HepG2 (cell line): ENCODE data around the gene CD7. TPM values are rescaled to one million over a fixed set of nuclear protein-coding genes. Genes with fewer than 3 reads are reported as not detected.

Experiments used
- BRCA1 ChIP-seq: sonication (generic); formaldehyde crosslinking; IDR thresholded peaks from 2 replicates; pipeline ENCODE4 v1.4.0; 2020; ENCODE audit warnings: missing genetic modification reagents
- CREB1 ChIP-seq, 2 experiments: fragments of 450-650 bp in 1 of 2; IDR thresholded peaks; 2 replicates each; pipeline ENCODE4 v1.6.1; 2016 to 2017; ENCODE audit warnings: control low read depth in 1 of 2, mild to moderate bottlenecking in 1 of 2, missing compliant biosample characterization in 1 of 2, missing genetic modification characterization in 1 of 2
- HDAC1 ChIP-seq: sonication (generic); formaldehyde crosslinking; IDR thresholded peaks from 2 replicates; pipeline ENCODE4 v1.5.1; 2020; ENCODE audit warnings: mild to moderate bottlenecking, missing genetic modification reagents
- MZF1 ChIP-seq: sonication (generic); formaldehyde crosslinking; IDR thresholded peaks from 2 replicates; pipeline ENCODE4 v1.8.1; 2023; ENCODE audit warnings: mild to moderate bottlenecking, missing genetic modification reagents, borderline replicate concordance
- NFRKB ChIP-seq: fragments of 450-650 bp; IDR thresholded peaks from 2 replicates; pipeline ENCODE4 v1.6.1; 2017
- RFX3 ChIP-seq: IDR thresholded peaks from 2 replicates; pipeline ENCODE4 v1.6.1; 2016; ENCODE audit warnings: missing biosample characterization, missing genetic modification reagents
- TAF1 ChIP-seq: sonication (generic); formaldehyde crosslinking; IDR thresholded peaks from 2 replicates; pipeline ENCODE4 v1.4.0; 2020; ENCODE audit warnings: missing genetic modification reagents
- ZNF282 ChIP-seq: fragments of 450-650 bp; IDR thresholded peaks from 2 replicates; pipeline ENCODE4 v1.6.1; 2018; ENCODE audit not compliant: partially characterized antibody
- ZNF30 ChIP-seq: sonication (generic); formaldehyde crosslinking; IDR thresholded peaks from 2 replicates; pipeline ENCODE4 v1.5.0; 2020; ENCODE audit warnings: mild to moderate bottlenecking, missing genetic modification reagents
- ZNF329 ChIP-seq: sonication (generic); formaldehyde crosslinking; IDR thresholded peaks from 2 replicates; pipeline ENCODE4 v1.9.0; 2021; ENCODE audit warnings: low read depth, mild to moderate bottlenecking, missing genetic modification reagents
- ZNF629 ChIP-seq: sonication (generic); formaldehyde crosslinking; conservative IDR thresholded peaks from 2 replicates; pipeline ENCODE4 v1.5.0; 2020; ENCODE audit warnings: missing genetic modification reagents
- ZNF737 ChIP-seq: sonication (generic); formaldehyde crosslinking; IDR thresholded peaks from 2 replicates; pipeline ENCODE4 v1.5.0; 2020; ENCODE audit warnings: missing genetic modification reagents, mild to moderate bottlenecking, borderline replicate concordance
- polyA plus RNA-seq, 8 experiments: library from polyadenylated mRNA; depleted of rRNA in 3 of 8; stranded (reverse) in 7 of 8; unstranded in 1 of 8; fragments of >200 nt; fragmentation: Illumina TruSeq in 4 of 8; extraction: Trizol in 4 of 8; gene quantifications; 2 replicates each; pipeline versions ENCODE4 v1.2.1 to v1.2.3, GENCODE V29; 2011 to 2016; ENCODE audit warnings: low read depth in 4 of 8, missing spikeins in 1 of 8, mixed read lengths in 1 of 8; ENCODE audit not compliant: insufficient read depth in 1 of 8
- total RNA-seq, 5 experiments: library from RNA; depleted of rRNA; stranded (reverse); fragments of >200 nt; fragmentation: Illumina TruSeq; extraction: Trizol; gene quantifications; 2 replicates each; pipeline ENCODE4 v1.2.3, GENCODE V29; 2016; ENCODE audit warnings: low read depth in 1 of 5
- TF ChIP-seq, protein P1 (sequence below): sonication (generic); formaldehyde crosslinking; IDR thresholded peaks from 2 replicates; pipeline ENCODE4 v1.5.0; 2020; ENCODE audit warnings: mild to moderate bottlenecking, missing genetic modification reagents
- TF ChIP-seq, protein P2 (sequence below): sonication (generic); formaldehyde crosslinking; IDR thresholded peaks from 2 replicates; pipeline ENCODE4 v1.8.0; 2022; ENCODE audit warnings: low read depth, missing genetic modification reagents
- TF ChIP-seq, protein P3 (sequence below): sonication (generic); formaldehyde crosslinking; IDR thresholded peaks from 2 replicates; pipeline ENCODE4 v1.8.0; 2022; ENCODE audit warnings: missing genetic modification reagents, mild to moderate bottlenecking, inconsistent platforms, borderline replicate concordance
- TF ChIP-seq, protein P4 (sequence below): sonication (generic); formaldehyde crosslinking; IDR thresholded peaks from 2 replicates; pipeline ENCODE4 v1.5.1; 2020; ENCODE audit warnings: mild to moderate bottlenecking, moderate library complexity, missing genetic modification reagents
- TF ChIP-seq, protein P5 (sequence below): sonication (generic); formaldehyde crosslinking; IDR thresholded peaks from 2 replicates; pipeline ENCODE4 v1.9.0; 2021; ENCODE audit warnings: missing genetic modification reagents, borderline replicate concordance
- TF ChIP-seq, protein P6 (sequence below): sonication (generic); formaldehyde crosslinking; IDR thresholded peaks from 2 replicates; pipeline ENCODE4 v1.5.0; 2020; ENCODE audit warnings: missing genetic modification reagents

The CD7 gene
- total and polyA plus RNA-seq, 2 of the 13 experiments (the other 11 are each of a cell fraction or from before 2014, with no cell fraction given): 67.6 to 76.4 TPM

DNA sequence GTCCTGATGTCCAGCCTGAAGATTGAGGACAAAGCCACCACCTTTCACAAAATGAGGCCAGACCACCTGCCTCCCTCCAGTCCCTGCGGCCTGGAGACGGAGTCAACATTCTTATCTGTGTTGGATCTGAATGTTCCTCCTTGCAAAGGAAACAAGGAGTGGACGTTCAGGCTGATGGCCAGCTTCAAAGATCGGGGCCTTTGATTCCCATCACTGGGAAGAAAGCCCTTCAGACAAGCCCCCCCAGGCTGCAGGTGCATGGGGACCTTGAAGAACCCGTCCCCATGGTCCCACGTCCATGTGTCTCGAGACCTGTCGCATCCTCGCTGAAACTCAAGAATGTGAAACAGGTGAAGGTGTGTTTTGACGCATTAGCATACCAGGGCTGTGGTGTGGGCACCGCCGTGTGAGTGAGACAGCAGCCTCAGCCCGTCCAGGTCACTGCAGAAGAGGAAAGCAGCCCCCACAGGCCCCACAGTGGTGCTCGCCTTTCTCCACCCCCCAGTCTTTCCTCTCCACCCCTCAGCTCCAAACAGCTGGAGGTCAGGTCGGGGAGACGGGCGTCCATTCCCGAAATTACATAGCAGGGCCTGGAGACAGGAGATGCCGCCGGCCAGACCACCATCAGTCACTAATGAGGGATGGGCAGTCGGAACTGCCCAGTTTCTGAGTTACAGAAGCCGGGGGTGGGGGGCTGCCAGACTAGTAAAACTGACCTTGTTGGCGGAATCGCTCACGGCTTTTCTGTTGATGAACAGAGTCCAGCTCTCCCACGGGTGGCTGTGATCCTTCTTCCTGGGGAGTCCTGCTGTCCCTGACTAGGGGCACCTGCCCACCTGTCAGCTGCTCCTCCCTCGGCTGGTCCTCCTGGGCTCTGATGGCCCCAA, 43.0 kb downstream of the CD7 start (continued):
- TF ChIP-seq, protein P1, sequence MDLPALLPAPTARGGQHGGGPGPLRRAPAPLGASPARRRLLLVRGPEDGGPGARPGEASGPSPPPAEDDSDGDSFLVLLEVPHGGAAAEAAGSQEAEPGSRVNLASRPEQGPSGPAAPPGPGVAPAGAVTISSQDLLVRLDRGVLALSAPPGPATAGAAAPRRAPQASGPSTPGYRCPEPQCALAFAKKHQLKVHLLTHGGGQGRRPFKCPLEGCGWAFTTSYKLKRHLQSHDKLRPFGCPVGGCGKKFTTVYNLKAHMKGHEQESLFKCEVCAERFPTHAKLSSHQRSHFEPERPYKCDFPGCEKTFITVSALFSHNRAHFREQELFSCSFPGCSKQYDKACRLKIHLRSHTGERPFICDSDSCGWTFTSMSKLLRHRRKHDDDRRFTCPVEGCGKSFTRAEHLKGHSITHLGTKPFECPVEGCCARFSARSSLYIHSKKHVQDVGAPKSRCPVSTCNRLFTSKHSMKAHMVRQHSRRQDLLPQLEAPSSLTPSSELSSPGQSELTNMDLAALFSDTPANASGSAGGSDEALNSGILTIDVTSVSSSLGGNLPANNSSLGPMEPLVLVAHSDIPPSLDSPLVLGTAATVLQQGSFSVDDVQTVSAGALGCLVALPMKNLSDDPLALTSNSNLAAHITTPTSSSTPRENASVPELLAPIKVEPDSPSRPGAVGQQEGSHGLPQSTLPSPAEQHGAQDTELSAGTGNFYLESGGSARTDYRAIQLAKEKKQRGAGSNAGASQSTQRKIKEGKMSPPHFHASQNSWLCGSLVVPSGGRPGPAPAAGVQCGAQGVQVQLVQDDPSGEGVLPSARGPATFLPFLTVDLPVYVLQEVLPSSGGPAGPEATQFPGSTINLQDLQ (CRISPR knock-in tag): no peak
- TF ChIP-seq ZNF629: no peak
- TF ChIP-seq, protein P2, sequence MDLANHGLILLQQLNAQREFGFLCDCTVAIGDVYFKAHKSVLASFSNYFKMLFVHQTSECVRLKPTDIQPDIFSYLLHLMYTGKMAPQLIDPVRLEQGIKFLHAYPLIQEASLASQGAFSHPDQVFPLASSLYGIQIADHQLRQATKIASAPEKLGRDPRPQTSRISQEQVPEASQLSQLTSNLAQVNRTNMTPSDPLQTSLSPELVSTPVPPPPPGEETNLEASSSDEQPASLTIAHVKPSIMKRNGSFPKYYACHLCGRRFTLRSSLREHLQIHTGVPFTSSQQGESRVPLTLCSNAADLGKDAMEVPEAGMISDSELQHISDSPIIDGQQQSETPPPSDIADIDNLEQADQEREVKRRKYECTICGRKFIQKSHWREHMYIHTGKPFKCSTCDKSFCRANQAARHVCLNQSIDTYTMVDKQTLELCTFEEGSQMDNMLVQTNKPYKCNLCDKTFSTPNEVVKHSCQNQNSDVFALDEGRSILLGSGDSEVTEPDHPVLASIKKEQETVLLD (CRISPR knock-in tag): no peak; the same call in 1 of the 2 replicates
- TF ChIP-seq, protein P3, sequence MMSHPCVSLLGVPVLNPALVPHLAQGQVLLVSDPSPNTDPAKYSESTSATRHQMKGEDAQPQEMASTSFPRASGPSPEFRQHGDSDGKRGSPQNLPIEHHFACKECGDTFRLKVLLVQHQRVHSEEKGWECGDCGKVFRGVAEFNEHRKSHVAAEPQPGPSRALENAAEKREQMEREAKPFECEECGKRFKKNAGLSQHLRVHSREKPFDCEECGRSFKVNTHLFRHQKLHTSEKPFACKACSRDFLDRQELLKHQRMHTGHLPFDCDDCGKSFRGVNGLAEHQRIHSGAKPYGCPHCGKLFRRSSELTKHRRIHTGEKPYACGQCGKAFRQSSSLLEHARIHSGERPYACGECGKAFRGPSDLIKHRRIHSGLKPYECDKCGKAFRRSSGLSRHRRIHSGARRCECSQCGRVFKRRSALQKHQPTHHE (CRISPR knock-in tag): no peak
- no peak for TF ChIP-seq ZNF282
- 0 out of 2 replicates have a peak, but pooled peaks have one; percentile 72 for TF ChIP-seq ZNF737
- 0 out of 2 replicates have a peak, but pooled peaks have one; percentile 15 for TF ChIP-seq MZF1 (CRISPR knock-in tag)
- TF ChIP-seq, protein P4, sequence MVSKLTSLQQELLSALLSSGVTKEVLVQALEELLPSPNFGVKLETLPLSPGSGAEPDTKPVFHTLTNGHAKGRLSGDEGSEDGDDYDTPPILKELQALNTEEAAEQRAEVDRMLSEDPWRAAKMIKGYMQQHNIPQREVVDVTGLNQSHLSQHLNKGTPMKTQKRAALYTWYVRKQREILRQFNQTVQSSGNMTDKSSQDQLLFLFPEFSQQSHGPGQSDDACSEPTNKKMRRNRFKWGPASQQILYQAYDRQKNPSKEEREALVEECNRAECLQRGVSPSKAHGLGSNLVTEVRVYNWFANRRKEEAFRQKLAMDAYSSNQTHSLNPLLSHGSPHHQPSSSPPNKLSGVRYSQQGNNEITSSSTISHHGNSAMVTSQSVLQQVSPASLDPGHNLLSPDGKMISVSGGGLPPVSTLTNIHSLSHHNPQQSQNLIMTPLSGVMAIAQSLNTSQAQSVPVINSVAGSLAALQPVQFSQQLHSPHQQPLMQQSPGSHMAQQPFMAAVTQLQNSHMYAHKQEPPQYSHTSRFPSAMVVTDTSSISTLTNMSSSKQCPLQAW (CRISPR knock-in tag): peak; percentile 26; the same call in 1 of the 2 replicates
- no peak for TF ChIP-seq NFRKB
- TF ChIP-seq, protein P5, sequence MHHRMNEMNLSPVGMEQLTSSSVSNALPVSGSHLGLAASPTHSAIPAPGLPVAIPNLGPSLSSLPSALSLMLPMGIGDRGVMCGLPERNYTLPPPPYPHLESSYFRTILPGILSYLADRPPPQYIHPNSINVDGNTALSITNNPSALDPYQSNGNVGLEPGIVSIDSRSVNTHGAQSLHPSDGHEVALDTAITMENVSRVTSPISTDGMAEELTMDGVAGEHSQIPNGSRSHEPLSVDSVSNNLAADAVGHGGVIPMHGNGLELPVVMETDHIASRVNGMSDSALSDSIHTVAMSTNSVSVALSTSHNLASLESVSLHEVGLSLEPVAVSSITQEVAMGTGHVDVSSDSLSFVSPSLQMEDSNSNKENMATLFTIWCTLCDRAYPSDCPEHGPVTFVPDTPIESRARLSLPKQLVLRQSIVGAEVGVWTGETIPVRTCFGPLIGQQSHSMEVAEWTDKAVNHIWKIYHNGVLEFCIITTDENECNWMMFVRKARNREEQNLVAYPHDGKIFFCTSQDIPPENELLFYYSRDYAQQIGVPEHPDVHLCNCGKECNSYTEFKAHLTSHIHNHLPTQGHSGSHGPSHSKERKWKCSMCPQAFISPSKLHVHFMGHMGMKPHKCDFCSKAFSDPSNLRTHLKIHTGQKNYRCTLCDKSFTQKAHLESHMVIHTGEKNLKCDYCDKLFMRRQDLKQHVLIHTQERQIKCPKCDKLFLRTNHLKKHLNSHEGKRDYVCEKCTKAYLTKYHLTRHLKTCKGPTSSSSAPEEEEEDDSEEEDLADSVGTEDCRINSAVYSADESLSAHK (CRISPR knock-in tag): 0 out of 2 replicates have a peak, but pooled peaks have one; percentile 21
- no peak for TF ChIP-seq TAF1 (CRISPR knock-in tag)
- TF ChIP-seq, protein P6, sequence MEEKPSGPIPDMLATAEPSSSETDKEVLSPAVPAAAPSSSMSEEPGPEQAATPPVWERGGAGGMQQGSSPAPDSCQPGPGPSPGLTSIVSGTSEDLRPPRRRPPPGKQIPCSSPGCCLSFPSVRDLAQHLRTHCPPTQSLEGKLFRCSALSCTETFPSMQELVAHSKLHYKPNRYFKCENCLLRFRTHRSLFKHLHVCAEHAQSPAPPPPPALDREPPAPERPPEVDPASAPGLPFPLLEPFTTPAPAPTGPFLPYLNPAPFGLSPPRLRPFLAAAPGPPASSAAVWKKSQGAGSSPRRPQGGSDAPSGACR (CRISPR knock-in tag): 0 out of 2 replicates have a peak, but pooled peaks have one; percentile 5
- TF ChIP-seq CREB1 (IDR thresholded peaks at IDR 0.05): no peak
- TF ChIP-seq CREB1 (CRISPR knock-in tag; IDR thresholded peaks at IDR 0.05): no peak
- TF ChIP-seq ZNF329 (CRISPR knock-in tag): no peak
- no peak for TF ChIP-seq HDAC1 (CRISPR knock-in tag)
- no peak for TF ChIP-seq BRCA1 (CRISPR knock-in tag)
- no peak for TF ChIP-seq RFX3
- TF ChIP-seq ZNF30 (CRISPR knock-in tag): 0 out of 2 replicates have a peak, but pooled peaks have one; percentile 3
